Panc1 (cell line): Measurements from ENCODE around the gene HMGN4. TPM values are rescaled to one million over a fixed set of nuclear protein-coding genes. Genes with fewer than 3 reads are reported as not detected.
"Not testable (repeated sequence)": the region's sequence is repeated elsewhere in the genome, so short reads cannot be mapped to it uniquely, and the experiment has no call there.

Experiments used
- ATAC-seq: fragments of 200-7000 bp; cut with Tn5 transposase; 2 replicates; pipeline ENCODE4 v1.9.1; 2020; ENCODE audit warnings: mild to moderate bottlenecking, moderate library complexity
- BruUV-seq: library from RNA; stranded (reverse); fragments of 400-500 nt; replicated peaks from 2 replicates; lab custom pipeline; 2021; lab: Mats Ljungman, UMichigan
- CTCF ChIA-PET: fragments of 300-600 bp; sonication (Branson Sonifier 250); formaldehyde crosslinking; loops from one replicate; lab custom pipeline; 2022; ENCODE audit warnings: antibody characterized with exemption; lab: Charles Lee
- POLR2A ChIA-PET: fragments of 300-600 bp; sonication (Branson Sonifier 250); formaldehyde crosslinking; loops from one replicate; lab custom pipeline; 2022; ENCODE audit warnings: antibody characterized with exemption; lab: Charles Lee
- DNase-seq: peaks from one replicate; pipeline ENCODE4 v3.0.0-alpha.2; 2010; ENCODE audit warnings: low read depth, low spot score
- H3K27ac ChIP-seq: 2 replicates; pipeline ENCODE4 v1.5.1; 2011; ENCODE audit warnings: mild to moderate bottlenecking, low read length, inconsistent platforms
- H3K27me3 ChIP-seq: fragments of 200-500 bp; sonication (Bioruptor generic); 2 replicates; pipeline ENCODE4 v1.6.0; 2014; ENCODE audit warnings: low read length, inconsistent platforms; ENCODE audit not compliant: control insufficient read depth, insufficient read depth
- H3K36me3 ChIP-seq: fragments of 200-500 bp; sonication (Bioruptor generic); 2 replicates; pipeline ENCODE4 v1.5.1; 2014; ENCODE audit warnings: inconsistent platforms, mild to moderate bottlenecking, low read length, moderate library complexity; ENCODE audit not compliant: control insufficient read depth, insufficient read depth
- H3K4me1 ChIP-seq: 2 replicates; pipeline ENCODE4 v1.5.1; 2011; ENCODE audit warnings: inconsistent platforms, mild to moderate bottlenecking, low read length, moderate library complexity; ENCODE audit not compliant: control insufficient read depth, insufficient read depth
- H3K4me3 ChIP-seq, 2 experiments: 2 replicates each; pipeline ENCODE4 v1.5.1; 2011 to 2012; ENCODE audit warnings: low read depth in 2 of 2, low read length in 2 of 2, mild to moderate bottlenecking in 2 of 2, inconsistent platforms in 1 of 2, moderate library complexity in 1 of 2
- H3K9me3 ChIP-seq: fragments of 200-500 bp; sonication (Bioruptor generic); 2 replicates; pipeline ENCODE4 v1.5.1; 2014; ENCODE audit warnings: low read depth, mild to moderate bottlenecking, inconsistent platforms, low read length, moderate library complexity; ENCODE audit not compliant: control insufficient read depth, insufficient read depth
- CTCF ChIP-seq: fragments of 450-650 bp; IDR thresholded peaks from 2 replicates; pipeline ENCODE4 v1.5.1; 2017; ENCODE audit warnings: mild to moderate bottlenecking
- POLR2AphosphoS5 ChIP-seq: IDR thresholded peaks from 2 replicates; pipeline ENCODE4 v1.6.1; 2012; ENCODE audit warnings: mild to moderate bottlenecking, low read depth, low read length, moderate library complexity
- REST ChIP-seq, 2 experiments: IDR thresholded peaks; 2 replicates each; pipeline ENCODE4 v1.6.1; 2011 to 2012; ENCODE audit warnings: low read depth in 2 of 2, control low read depth in 1 of 2, low read length in 1 of 2, mild to moderate bottlenecking in 1 of 2, moderate library complexity in 1 of 2; ENCODE audit not compliant: insufficient read depth in 1 of 2
- SIN3A ChIP-seq: IDR thresholded peaks from 2 replicates; pipeline ENCODE4 v1.6.1; 2012; ENCODE audit warnings: low read depth, mild to moderate bottlenecking, low read length, moderate library complexity, borderline replicate concordance; ENCODE audit not compliant: insufficient read depth
- TCF7L2 ChIP-seq: IDR thresholded peaks from 2 replicates; pipeline ENCODE4 v1.6.1; 2011; ENCODE audit warnings: mild to moderate bottlenecking, low read depth, low read length, inconsistent platforms
- in situ Hi-C: cut with HindIII; loops from 2 replicates; pipeline ENCODE4 v1.10.0; 2016; ENCODE audit warnings: low sequenced_read_pairs, low pct_unique_long_range_greater_than_20kb
- intact Hi-C: fragments of 100-400 bp; cut with micrococcal nuclease; formaldehyde crosslinking; loops from one replicate; pipeline ENCODE4 v1.10.0; 2022; ENCODE audit not compliant: unreplicated experiment
- total RNA-seq: library from RNA; stranded (reverse); gene quantifications from one replicate; pipeline ENCODE4 v1.2.1, GENCODE V29; 2021; ENCODE audit not compliant: unreplicated experiment

HMGN4 gene
- total RNA-seq, 1 experiment from 2014 or later = 60.5 TPM

DNA sequence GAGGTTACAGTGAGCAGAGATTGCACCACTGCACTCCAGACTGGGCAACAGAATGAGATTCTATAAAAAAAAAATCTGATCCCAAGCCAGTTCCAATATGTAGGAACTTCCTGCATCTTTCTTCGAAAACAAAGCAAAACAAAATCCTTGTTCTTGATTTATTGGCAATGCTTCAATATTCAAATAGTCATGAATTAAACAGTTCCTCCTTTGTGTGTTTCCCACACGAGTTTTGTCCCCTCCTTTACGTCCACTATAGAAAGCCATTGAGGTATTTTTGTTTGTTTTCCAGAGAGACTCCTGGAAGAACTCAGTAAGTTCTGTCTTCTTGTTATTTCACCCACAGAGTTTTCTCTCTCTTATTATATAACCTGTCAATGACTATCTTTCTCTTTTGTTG, 30.5 kb upstream of the HMGN4 start:
- ChIA-PET CTCF (no interaction called here), POLR2A (no interaction called here)
- Histone ChIP-seq H3K27me3 (peaks cover 3% of the 10 kb centered on the region; the same call in 1 of the 2 replicates), H3K4me1 (no peaks in the 10 kb centered on the region), H3K4me3 (no peak overlapping the region), H3K9me3 (no peaks in the 10 kb centered on the region), H3K36me3 (no peaks in the 10 kb centered on the region), H3K27ac (no peak overlapping the region)
- TF ChIP-seq TCF7L2 (no peak), CTCF (no peak), POLR2AphosphoS5 (no peak), REST (IDR thresholded peaks at IDR 0.05; ENCODE audit: insufficient read depth in 1 of 2, low read depth in 2 of 2, low read length in 1 of 2) (no peak), SIN3A (no peak)
- DNase-seq (no peak), ATAC-seq (no peak)
- intact Hi-C loops (no loop called here), in situ Hi-C loops (no loop called here)
- no TSS peak for BruUV-seq

DNA sequence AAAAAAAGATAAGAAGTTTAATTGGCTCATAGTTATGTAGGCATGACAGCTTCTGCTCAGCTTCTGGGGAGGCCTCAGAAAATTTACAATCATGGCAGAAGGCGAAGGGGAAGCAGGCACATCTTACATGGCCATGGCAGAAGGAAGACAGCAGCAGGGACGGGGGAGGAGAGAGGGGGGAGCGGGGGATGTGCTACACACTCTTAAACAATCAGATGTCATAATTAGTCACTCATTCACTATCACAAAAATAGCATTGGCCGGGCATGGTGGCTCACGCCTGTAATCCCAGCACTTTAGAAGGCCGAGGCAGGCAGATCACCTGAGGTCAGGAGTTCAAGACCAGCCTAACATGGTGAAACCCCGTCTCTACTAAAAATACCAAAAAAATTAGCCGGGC, 27.1 kb upstream of the HMGN4 start:
- H3K4me3 ChIP-seq, in situ Hi-C loops, intact Hi-C loops, POLR2A ChIA-PET, H3K4me1 ChIP-seq, BruUV-seq, ATAC-seq, H3K9me3 ChIP-seq, DNase-seq, H3K27ac ChIP-seq, H3K27me3 ChIP-seq, CTCF ChIA-PET, H3K36me3 ChIP-seq: not testable (repeated sequence)

DNA sequence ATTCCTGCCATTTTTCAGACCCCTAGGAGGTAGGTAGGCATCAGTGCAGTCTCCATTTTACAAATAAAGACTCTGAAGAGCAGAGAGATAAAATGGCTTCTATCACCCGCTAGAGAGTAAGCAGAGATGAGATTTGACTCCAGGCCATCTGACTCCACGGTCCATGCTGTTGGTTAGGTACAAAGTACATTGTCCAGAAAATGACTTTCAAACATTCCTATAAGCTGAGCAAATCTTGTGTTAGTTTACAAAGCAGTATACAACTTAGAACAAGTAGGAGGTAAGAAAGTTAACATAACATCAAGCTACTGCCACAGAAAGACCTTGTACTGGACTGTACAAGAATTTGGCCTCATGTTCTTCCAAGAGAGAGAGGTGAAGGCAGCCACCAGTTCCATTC, 23.2 kb upstream of the HMGN4 start:
- ChIA-PET POLR2A (no interaction called here), CTCF (no interaction called here)
- BruUV-seq = no TSS peak
- H3K4me3 ChIP-seq = no peak overlapping the region
- TF ChIP-seq CTCF = no peak
- no peaks in the 10 kb centered on the region for H3K4me1 ChIP-seq
- no peaks in the 10 kb centered on the region for H3K27me3 ChIP-seq
- no peaks in the 10 kb centered on the region for H3K36me3 ChIP-seq
- ATAC-seq = no peak; the same call in 1 of the 2 replicates
- H3K27ac ChIP-seq = no peak overlapping the region
- intact Hi-C loops = no loop called here
- in situ Hi-C loops = no loop called here
- DNase-seq = no peak
- H3K9me3 ChIP-seq = no peaks in the 10 kb centered on the region
